ENCODE results near the gene DEDD.
"Not testable (repeated sequence)": the region's sequence is repeated elsewhere in the genome, so short reads cannot be mapped to it uniquely, and the experiment has no call there.

Gene DEDD

DNA sequence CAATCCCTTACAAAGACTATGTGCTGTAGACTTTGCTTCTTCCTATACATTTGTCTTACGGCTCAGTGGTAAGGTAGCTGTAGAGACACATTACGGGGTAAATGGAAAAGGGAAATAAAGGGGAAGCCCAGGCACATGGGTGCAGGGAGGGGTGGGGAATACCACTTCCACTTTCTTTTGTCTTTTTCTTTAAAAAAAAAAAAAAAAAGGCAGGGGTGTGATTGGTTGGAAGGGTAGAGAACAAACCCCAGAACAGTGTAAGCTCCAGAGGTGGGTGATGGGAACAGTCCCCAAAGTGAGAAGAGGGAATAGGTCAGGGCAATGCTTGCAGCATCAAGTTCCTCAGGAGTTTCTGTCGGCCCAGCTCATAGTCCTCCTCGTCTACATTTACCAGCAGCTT is 10.6 kb downstream of the DEDD start:
- no peak for DNase-seq (ENCODE audit: extremely low read depth, insufficient read length)
- H3K36me3 ChIP-seq (ENCODE audit: control insufficient read depth, insufficient read depth, low read length), result peaks cover 30% of the 10 kb centered on the region
- no peak overlapping the region for H3K4me3 ChIP-seq (replicated peaks; ENCODE audit: low read depth, low read length)
- H3K27me3 ChIP-seq (replicated peaks; ENCODE audit: control insufficient read depth, insufficient read depth, low read length), result no peaks in the 10 kb centered on the region
- TF ChIP-seq, protein P1, sequence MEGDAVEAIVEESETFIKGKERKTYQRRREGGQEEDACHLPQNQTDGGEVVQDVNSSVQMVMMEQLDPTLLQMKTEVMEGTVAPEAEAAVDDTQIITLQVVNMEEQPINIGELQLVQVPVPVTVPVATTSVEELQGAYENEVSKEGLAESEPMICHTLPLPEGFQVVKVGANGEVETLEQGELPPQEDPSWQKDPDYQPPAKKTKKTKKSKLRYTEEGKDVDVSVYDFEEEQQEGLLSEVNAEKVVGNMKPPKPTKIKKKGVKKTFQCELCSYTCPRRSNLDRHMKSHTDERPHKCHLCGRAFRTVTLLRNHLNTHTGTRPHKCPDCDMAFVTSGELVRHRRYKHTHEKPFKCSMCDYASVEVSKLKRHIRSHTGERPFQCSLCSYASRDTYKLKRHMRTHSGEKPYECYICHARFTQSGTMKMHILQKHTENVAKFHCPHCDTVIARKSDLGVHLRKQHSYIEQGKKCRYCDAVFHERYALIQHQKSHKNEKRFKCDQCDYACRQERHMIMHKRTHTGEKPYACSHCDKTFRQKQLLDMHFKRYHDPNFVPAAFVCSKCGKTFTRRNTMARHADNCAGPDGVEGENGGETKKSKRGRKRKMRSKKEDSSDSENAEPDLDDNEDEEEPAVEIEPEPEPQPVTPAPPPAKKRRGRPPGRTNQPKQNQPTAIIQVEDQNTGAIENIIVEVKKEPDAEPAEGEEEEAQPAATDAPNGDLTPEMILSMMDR (IDR thresholded peaks at IDR 0.05; ENCODE audit: insufficient read depth, low read length, poor library complexity, severe bottlenecking), result no peak

DNA sequence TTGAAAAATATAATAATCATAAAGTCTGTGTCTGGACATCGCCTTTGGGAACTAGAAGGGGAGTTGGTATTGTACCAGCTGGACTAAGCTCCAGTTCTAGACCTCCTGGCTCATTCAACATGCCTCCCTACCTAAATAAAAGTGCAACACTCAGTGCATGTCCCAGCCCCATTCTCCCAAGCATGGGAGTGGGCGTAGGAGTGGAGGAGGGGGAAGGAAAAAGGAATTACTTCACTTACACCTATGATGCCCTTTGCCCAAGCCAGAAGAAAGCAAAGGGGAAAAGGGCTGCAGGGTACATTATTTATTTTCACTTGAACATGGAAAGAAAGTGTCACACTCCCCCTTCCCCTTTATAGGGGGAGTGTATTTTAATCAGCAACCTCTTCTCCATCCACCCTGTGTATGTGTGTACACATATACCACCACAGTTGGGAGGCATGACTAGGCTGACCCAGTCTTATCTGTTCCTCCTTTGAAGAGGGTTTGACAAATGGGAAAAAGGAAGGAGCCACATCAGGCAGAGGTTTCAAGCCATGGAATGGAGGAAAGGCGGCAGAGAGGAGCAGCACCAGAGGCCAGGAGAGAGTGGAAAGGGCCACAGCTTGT is 11.3 kb downstream of the DEDD start:
- TF ChIP-seq, protein P1 (IDR thresholded peaks at IDR 0.05; ENCODE audit: insufficient read depth, low read length, poor library complexity, severe bottlenecking), result no peak
- no peak for DNase-seq (ENCODE audit: extremely low read depth, insufficient read length)
- Histone ChIP-seq H3K4me3 (replicated peaks; ENCODE audit: low read depth, low read length) (no peak overlapping the region), H3K36me3 (ENCODE audit: control insufficient read depth, insufficient read depth, low read length) (peaks cover 28% of the 10 kb centered on the region), H3K27me3 (replicated peaks; ENCODE audit: control insufficient read depth, insufficient read depth, low read length) (no peaks in the 10 kb centered on the region)

DNA sequence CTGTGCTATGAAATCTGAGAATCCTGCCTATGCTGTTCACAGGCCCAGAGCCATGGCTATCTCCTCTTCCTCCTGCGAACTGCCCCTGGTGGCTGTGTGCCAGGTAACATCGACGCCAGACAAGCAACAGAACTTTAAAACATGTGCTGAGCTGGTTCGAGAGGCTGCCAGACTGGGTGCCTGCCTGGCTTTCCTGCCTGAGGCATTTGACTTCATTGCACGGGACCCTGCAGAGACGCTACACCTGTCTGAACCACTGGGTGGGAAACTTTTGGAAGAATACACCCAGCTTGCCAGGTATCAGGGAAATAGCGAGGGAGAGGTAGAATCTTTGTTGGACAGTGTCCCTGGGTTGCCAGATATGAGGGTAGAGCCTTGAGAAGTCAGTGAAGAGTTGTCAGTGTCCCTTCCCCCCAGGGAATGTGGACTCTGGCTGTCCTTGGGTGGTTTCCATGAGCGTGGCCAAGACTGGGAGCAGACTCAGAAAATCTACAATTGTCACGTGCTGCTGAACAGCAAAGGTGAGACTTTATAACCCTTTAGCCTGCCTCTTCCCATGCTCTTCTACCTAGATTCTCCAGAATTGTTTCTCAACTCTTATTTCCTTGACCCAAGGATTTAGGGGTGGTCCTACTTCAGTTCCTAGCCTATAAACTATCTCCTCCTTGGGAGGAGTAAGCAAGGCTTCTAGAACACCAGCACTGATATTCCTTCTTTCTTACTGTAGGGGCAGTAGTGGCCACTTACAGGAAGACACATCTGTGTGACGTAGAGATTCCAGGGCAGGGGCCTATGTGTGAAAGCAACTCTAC is 13.2 kb downstream of the DEDD start:
- Histone ChIP-seq H3K27me3 (replicated peaks; ENCODE audit: control insufficient read depth, insufficient read depth, low read length) (no peaks in the 10 kb centered on the region), H3K36me3 (ENCODE audit: control insufficient read depth, insufficient read depth, low read length) (peaks cover 28% of the 10 kb centered on the region), H3K4me3 (replicated peaks; ENCODE audit: low read depth, low read length) (peak overlapping the region; percentile 80)
- TF ChIP-seq, protein P1 (IDR thresholded peaks at IDR 0.05; ENCODE audit: insufficient read depth, low read length, poor library complexity, severe bottlenecking), result peak; percentile 56
- peak; percentile 36 for DNase-seq (ENCODE audit: extremely low read depth, insufficient read length)

DNA sequence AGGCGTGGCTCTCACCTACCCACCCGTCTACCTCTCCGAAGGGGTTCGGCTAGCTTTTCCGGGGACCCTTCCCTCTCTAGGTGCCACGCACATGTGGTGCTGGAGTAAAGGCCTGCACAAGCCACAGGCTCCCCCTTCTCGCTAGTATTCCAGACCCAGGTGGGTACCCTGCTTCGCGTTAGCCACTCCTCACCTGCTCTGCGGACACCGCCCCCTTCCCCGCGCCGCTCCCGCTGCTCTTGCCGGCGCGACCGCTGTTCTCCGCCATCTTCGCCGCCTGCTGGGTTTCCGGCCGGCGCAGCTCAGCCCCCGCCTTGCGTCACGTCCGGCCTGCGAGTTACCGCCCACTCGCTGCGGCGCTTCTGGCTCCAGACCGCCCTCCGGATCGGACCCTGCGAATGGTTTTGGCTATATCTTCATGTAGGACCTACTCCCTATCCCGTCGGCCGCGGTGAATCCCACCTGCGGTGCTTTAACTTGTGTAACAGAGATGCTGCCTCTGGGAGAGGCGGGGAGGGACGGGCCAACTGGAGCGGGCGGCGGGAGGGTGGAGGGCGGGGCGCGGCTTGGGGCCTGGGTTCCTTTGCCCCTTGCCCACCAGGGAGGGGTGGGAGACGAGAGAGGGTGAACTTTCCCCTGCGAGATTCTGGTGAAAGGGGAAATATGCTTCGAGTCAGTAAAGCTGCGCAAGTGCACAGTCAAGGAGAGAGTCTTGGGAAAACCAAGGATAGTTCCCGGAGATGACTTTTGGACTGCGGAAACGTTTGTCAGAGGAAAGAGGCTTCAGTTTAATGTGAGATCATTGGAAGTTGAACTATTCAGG is 14.5 kb downstream of the DEDD start, which contains the start of the genes NIT1 and PFDN2:
NIT1 (plus strand) TSS at position 347 of the 823 bp plus-strand sequence; CDS start at position 419, 72 bp downstream.
PFDN2 (minus strand) TSS at position 279 of the 823 bp plus-strand sequence; CDS start at position 268, 11 bp downstream.
- peaks cover 19% of the 10 kb centered on the region for H3K36me3 ChIP-seq (ENCODE audit: control insufficient read depth, insufficient read depth, low read length)
- H3K27me3 ChIP-seq (replicated peaks; ENCODE audit: control insufficient read depth, insufficient read depth, low read length), result no peaks in the 10 kb centered on the region
- TF ChIP-seq, protein P1 (IDR thresholded peaks at IDR 0.05; ENCODE audit: insufficient read depth, low read length, poor library complexity, severe bottlenecking), result no peak
- H3K4me3 ChIP-seq (replicated peaks; ENCODE audit: low read depth, low read length), result peak within 1 kb of the TSS; percentile 80
- DNase-seq (ENCODE audit: extremely low read depth, insufficient read length), result peak; percentile 89

DNA sequence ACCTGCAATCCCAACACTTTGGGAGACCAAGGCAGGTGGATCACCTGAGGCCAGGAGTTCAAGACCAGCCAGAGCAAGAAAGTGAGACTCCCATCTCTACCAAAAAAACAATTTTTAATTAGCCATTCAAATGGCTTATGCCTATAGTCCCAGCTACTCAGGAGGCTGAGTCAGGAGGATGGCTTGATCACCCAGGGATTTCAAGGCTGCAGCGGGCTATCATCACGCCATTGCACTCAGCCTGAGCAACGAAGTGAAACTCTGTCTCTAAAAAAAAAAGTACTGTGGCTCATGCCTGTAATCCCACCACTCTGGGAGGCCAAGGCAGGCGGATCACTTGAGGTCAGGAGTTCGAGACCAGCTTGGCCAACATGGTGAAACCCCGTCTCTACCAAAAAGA is 16.5 kb downstream of the DEDD start:
- peaks cover 12% of the 10 kb centered on the region for H3K36me3 ChIP-seq (ENCODE audit: control insufficient read depth, insufficient read depth, low read length)
- not testable (repeated sequence) for H3K4me3 ChIP-seq (replicated peaks; ENCODE audit: low read depth, low read length)

More for the DNA sequence above, 16.5 kb downstream of the DEDD start:
- not testable (repeated sequence) for DNase-seq (ENCODE audit: extremely low read depth, insufficient read length); H3K27me3 ChIP-seq (replicated peaks; ENCODE audit: control insufficient read depth, insufficient read depth, low read length)

Data from GM06990 (cell line).